HUES64 (cell line): ENCODE measurements around the gene CORO6.

Experiments
- H3K27ac ChIP-seq: 2 replicates; pipeline ENCODE4 v1.7.0; 2013; ENCODE audit warnings: low read depth, low read length, inconsistent platforms
- H3K27me3 ChIP-seq: 2 replicates; pipeline ENCODE4 v1.6.1; 2013; ENCODE audit warnings: mild to moderate bottlenecking, low read length; ENCODE audit not compliant: insufficient read depth
- H3K36me3 ChIP-seq: 2 replicates; pipeline ENCODE4 v1.6.1; 2013; ENCODE audit warnings: mild to moderate bottlenecking, low read length; ENCODE audit not compliant: insufficient read depth
- H3K4me1 ChIP-seq: 2 replicates; pipeline ENCODE4 v1.6.1; 2013; ENCODE audit warnings: mild to moderate bottlenecking, low read length, moderate library complexity; ENCODE audit not compliant: insufficient read depth
- H3K4me3 ChIP-seq: 2 replicates; pipeline ENCODE4 v1.5.1; 2013; ENCODE audit warnings: mild to moderate bottlenecking, low read length, moderate library complexity
- H3K9ac ChIP-seq: 2 replicates; pipeline ENCODE4 v1.6.1; 2013; ENCODE audit warnings: mild to moderate bottlenecking, low read depth, low read length
- H3K9me3 ChIP-seq: 2 replicates; pipeline ENCODE4 v1.6.1; 2013; ENCODE audit warnings: low read depth, low read length; ENCODE audit not compliant: insufficient read depth
- WGBS: fragments of 150-250, 120-280 bp; methylation state at CpG from one replicate; pipeline ENCODE4 v1.1.7; 2013; ENCODE audit warnings: missing lambda C conversion rate; 5-methylcytosine and 5-hydroxymethylcytosine counted together

The CORO6 gene

DNA sequence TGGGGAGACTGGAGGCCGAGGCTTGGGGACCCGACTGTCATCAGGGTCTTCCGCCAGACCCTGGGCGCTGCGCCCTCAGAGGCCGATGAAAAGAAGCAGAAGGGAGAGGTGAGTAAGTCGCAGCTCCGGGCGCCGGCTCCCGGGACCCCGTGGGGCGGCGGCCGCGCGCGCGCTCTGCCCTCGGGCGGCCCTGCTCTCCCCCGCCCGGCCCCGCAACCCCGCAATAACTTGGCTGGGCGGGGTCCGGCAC is 55.5 kb downstream of the CORO6 start:
- Histone ChIP-seq H3K36me3 (no peaks in the 10 kb centered on the region), H3K27ac (no peak overlapping the region), H3K4me1 (peaks cover 4% of the 10 kb centered on the region; the same call in 1 of the 2 replicates), H3K4me3 (peak overlapping the region; percentile 75), H3K27me3 (peaks cover 68% of the 10 kb centered on the region), H3K9ac (no peak overlapping the region), H3K9me3 (no peaks in the 10 kb centered on the region)
- WGBS = under 1% methylated on average over 27 of the region's 27 CpGs

DNA sequence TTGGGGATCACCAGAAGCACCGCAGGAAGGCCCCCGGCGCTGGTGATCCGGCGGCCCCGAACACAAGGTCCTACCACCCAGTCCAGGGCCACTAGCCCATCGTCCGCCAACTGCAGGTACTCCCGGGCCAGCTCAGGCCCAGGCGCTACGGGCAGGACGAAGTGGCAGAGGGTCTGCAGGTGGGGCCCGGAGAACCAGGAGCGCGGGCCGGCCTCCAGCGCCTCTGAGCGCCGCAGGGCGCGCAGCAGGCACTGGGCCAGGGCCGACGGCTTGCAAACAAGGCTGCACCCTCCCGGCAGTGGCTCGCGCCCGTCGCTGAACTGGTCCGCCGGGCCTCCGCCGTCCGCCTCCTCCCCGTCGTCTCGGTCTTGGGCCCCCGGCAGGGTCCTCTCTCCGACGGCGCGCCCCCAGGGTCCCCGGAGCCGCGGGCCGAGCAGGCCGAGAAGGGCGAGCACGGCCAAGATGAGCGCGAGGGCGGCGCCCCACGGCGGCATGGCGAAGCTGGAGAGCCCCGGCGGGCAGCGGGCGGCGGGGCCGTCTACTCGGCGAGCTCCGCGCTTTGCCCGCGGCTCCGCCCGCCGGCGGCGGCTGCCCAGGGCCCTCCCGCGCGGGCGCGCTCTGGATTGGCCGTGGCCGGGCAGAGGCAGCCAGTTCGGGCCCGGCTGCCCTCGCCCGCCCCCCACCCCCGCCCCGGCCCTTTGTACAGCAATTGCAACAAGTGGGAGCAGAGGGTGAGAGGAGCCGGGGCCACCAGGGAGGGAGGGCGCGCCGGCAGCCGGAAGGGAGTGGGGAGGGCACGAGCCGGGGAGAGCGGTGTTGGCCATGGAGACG is 56.0 kb downstream of the CORO6 start, which contains the start of gene ABHD15:
Gene ABHD15 (minus strand): TSS at position 565 of the 831 bp plus-strand sequence. CDS start 71 bp downstream, at position 494.
- 1% methylated on average over 94 of the region's 94 CpGs for WGBS

DNA sequence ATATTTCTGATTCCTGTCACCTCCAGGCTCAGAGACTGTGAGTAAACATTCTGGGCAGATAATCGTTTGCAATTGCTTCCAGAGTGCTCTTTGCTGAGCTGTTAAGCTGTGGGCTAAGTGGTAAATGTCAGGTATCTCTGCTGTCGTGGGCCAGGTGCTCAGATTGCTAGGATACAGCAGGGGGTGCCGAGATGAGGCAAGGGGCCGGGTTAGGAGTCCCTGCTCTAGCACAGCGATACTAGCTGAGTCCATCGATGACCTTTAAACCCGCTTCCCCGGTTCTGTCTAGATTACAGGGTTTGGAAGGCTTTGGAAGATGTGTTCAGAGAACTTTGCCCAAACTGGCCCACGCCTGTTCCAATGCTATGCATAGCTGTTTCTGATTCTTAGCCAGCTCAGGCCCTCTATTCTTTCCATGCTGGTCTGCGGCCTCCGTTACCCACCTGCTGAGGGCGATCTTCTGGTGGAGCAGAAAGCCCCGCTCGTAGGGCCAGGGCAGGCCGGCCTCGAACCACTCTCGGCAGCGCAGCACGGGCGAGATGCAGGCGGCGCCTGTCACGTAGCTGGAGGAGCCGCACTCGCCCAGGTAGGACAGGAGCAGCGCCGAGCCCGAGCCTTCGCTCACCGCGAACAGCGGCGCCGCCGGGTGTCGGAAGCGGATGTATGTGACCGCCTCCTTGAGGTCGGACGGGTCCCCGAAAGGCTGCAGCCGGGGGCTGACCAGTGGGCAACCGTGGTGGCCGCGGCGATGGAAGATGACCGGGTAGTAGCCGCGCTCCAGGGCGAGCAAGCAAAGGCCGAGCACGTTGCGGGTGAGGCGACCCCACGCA is 56.9 kb downstream of the CORO6 start:
- Histone ChIP-seq H3K27me3 (peaks cover 59% of the 10 kb centered on the region), H3K4me3 (peak overlapping the region; percentile 75), H3K4me1 (peaks cover 4% of the 10 kb centered on the region; the same call in 1 of the 2 replicates), H3K27ac (no peak overlapping the region), H3K36me3 (no peaks in the 10 kb centered on the region), H3K9ac (no peak overlapping the region; the same call in 1 of the 2 replicates), H3K9me3 (no peaks in the 10 kb centered on the region)
- WGBS = 9% methylated on average over 55 of the region's 55 CpGs

More for the DNA sequence above, 56.0 kb downstream of the CORO6 start, which contains the start of gene ABHD15:
- Histone ChIP-seq H3K4me3 (peak within 1 kb of the TSS; percentile 75), H3K4me1 (peaks cover 4% of the 10 kb centered on the region; the same call in 1 of the 2 replicates), H3K36me3 (no peaks in the 10 kb centered on the region), H3K9me3 (no peaks in the 10 kb centered on the region), H3K9ac (no peak within 1 kb of the TSS; the same call in 1 of the 2 replicates), H3K27ac (no peak within 1 kb of the TSS), H3K27me3 (peaks cover 66% of the 10 kb centered on the region)
